Spleen (tissue), 7 donors: ENCODE data around the gene GATA2.

ENCODE experiments used
- CTCF ChIP-seq, 11 experiments: fragments of 200-600 bp in 7 of 11; fragments of 450-650 bp in 4 of 11; sonication (generic) in 4 of 11; IDR thresholded peaks in 8 of 11; conservative IDR thresholded peaks in 3 of 11; 1 replicate in 7 of 11; 2 replicates in 4 of 11; pipeline versions ENCODE4 v1.4.0 to v1.8.0; 2016 to 2021; ENCODE audit warnings: antibody characterized with exemption in 11 of 11, inconsistent platforms in 4 of 11, mild to moderate bottlenecking in 1 of 11
- POLR2A ChIP-seq, 3 donors: fragments of 450-650 bp; IDR thresholded peaks; one replicate each; pipeline ENCODE4 v1.5.1; 2017; ENCODE audit warnings: antibody characterized with exemption in 3 of 3, mild to moderate bottlenecking in 1 of 3
- POLR2AphosphoS5 ChIP-seq, 3 donors: sonication (generic); formaldehyde crosslinking; IDR thresholded peaks; one replicate each; pipeline ENCODE4 v1.5.1; 2017; ENCODE audit warnings: antibody characterized with exemption in 3 of 3
- donor health status: DM: no; HTN: no; CAD: no; lungs with moderate emphysema.
- donor health status: DM: no; HTN: no; CAD: no.
- donor health status: DM: no; HTN: no; CAD: no.

- no peak for TF ChIP-seq POLR2AphosphoS5 (IDR thresholded peaks at IDR 0.05)
- no peak for TF ChIP-seq CTCF (IDR thresholded peaks at IDR 0.05 in 8 of 11, conservative IDR thresholded peaks at IDR 0.05 in 3 of 11)
- TF ChIP-seq POLR2A (IDR thresholded peaks at IDR 0.05): no peak
Measured at GRCh38 chr3:128473737-128474136, 19.3 kb downstream of the GATA2 start.
